Urinary bladder (tissue), 4 donors: ENCODE measurements around the gene HHIPL1. TPM values are rescaled to one million over a fixed set of nuclear protein-coding genes. Genes with fewer than 3 reads are reported as not detected.
"Not testable (repeated sequence)": the region's sequence is repeated elsewhere in the genome, so short reads cannot be mapped to it uniquely, and the experiment has no call there.

Source experiments
- DNase-seq: peaks from one replicate; pipeline ENCODE4 v3.0.0-alpha.2; 2015; ENCODE audit errors: extremely low spot score
- H3K27ac ChIP-seq: one replicate; pipeline ENCODE4 v1.5.1; 2013; ENCODE audit warnings: low read depth, mild to moderate bottlenecking, moderate library complexity
- H3K36me3 ChIP-seq: one replicate; pipeline ENCODE4 v1.6.1; 2013; ENCODE audit warnings: mild to moderate bottlenecking, moderate library complexity; ENCODE audit not compliant: insufficient read depth
- H3K4me1 ChIP-seq: one replicate; pipeline ENCODE4 v1.6.1; 2013; ENCODE audit warnings: mild to moderate bottlenecking, moderate library complexity; ENCODE audit not compliant: insufficient read depth
- H3K4me3 ChIP-seq: one replicate; pipeline ENCODE4 v1.5.1; 2013; ENCODE audit warnings: low read depth, low read length
- WGBS: extraction: QIAGEN DNeasy Blood & Tissue Kit; methylation state at CpG from one replicate; pipeline ENCODE4 v1.1.7; 2013; 5-methylcytosine and 5-hydroxymethylcytosine counted together
- polyA plus RNA-seq: library from polyadenylated mRNA; stranded (reverse); fragments of 200-250 nt; gene quantifications from one replicate; pipeline ENCODE4 v1.2.3, GENCODE V29; 2013
- total RNA-seq: library from RNA; depleted of rRNA; stranded (reverse); fragments of >200 nt; gene quantifications from one replicate; pipeline ENCODE4 v1.2.3, GENCODE V29; 2014
- donor health status: healthy with polysubstance abuse.
- donor health status: healthy.

HHIPL1 gene
- total and polyA plus RNA-seq, 2 donors, result 2.1 to 3.8 TPM

DNA sequence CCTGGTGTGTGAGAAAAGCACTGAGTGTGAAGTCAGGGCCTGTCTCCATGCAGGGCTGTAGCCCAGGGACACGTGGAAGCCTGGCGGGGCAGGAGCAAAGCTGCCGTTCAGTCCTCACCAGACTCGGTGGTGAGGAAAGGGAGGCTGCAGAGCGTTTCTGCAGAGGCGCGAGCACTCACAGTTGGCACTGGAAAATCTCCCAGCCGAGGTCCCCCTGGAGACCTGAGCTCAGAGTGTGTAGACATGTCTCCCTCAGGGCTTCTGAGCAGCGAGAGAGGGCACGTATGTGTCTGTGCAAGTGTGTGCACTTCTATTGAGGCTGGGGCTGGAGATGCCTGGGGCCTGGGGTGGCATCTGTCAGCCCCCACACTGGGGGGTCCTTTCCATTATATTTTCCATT, 11.0 kb upstream of the HHIPL1 start:
- Histone ChIP-seq H3K4me3 (no peak overlapping the region), H3K4me1 (no peaks in the 10 kb centered on the region), H3K27ac (no peak overlapping the region), H3K36me3 (no peaks in the 10 kb centered on the region)
- WGBS, result 83% methylated on average over 10 of the region's 10 CpGs
- DNase-seq, result no peak

DNA sequence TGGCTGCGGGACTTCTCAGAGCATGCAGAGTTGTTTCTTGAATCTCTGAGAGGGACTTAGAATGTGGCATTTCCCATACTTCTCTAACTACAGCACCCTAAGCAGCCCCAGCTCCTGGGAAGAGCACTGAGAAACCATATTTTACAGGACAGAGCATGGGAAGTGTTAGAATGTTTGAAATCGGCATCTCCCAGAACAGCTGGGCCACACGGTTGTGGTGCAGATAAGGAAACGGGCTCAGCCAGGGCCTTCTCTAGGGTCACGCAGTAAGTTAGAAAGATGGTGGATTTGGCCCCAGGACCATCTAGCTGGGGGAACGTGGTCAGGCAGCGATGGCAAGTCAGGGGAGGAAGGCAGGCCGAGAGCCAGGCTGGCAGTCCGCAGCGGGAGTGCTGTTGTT, 10.5 kb upstream of the HHIPL1 start:
- H3K36me3 ChIP-seq, result no peaks in the 10 kb centered on the region
- WGBS, result 78% methylated on average over 10 of the region's 10 CpGs
- H3K4me3 ChIP-seq, result no peak overlapping the region
- H3K4me1 ChIP-seq, result no peaks in the 10 kb centered on the region
- DNase-seq, result no peak
- H3K27ac ChIP-seq, result no peak overlapping the region

DNA sequence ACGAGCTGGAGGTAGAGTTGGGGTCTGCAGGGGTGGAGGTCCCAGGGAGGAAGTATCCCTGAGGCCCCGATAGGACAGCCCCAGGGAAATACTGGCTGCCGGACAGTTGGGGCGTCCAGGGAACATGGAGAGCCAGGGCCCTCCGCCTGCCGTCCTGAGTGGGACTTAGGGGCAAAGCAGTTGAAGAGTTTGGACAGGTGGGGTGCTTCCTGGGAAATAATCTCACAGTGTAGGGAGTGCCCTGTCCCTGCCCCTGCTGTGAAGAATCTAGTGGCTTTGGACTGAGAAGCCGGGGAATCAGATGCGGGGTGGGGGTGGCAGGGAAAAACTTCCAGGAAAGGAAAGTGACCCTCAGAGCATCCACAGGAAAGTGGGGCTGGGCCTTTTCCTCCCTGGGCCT, 9.8 kb upstream of the HHIPL1 start:
- H3K27ac ChIP-seq, result no peak overlapping the region
- no peak overlapping the region for H3K4me3 ChIP-seq
- no peak for DNase-seq
- WGBS, result 78% methylated on average over 8 of the region's 8 CpGs
- no peaks in the 10 kb centered on the region for H3K36me3 ChIP-seq
- H3K4me1 ChIP-seq, result no peaks in the 10 kb centered on the region

DNA sequence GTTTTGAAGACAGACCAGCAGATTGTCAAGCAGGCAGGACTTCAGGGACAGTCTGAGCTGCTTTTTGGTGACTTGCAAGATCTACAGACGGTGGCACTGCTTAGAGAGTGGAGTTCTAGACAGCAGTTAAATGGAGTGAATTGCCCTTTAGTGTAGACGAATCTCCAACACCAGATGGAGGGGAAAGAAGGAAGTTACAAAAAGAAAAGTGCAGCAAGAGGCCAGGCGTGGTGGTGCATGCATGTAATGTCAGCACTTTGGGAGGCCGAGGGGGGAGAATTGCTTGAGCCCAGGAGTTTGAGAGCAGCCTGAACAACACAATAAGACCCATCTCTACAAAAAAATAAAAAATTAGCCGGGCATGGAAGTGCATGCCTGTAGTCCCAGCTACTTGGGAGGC, 8.4 kb upstream of the HHIPL1 start:
- H3K4me3 ChIP-seq, result no peak overlapping the region
- DNase-seq, result no peak
- no peaks in the 10 kb centered on the region for H3K4me1 ChIP-seq
- 81% methylated on average over 5 of the region's 5 CpGs for WGBS
- H3K27ac ChIP-seq, result no peak overlapping the region
- no peaks in the 10 kb centered on the region for H3K36me3 ChIP-seq

DNA sequence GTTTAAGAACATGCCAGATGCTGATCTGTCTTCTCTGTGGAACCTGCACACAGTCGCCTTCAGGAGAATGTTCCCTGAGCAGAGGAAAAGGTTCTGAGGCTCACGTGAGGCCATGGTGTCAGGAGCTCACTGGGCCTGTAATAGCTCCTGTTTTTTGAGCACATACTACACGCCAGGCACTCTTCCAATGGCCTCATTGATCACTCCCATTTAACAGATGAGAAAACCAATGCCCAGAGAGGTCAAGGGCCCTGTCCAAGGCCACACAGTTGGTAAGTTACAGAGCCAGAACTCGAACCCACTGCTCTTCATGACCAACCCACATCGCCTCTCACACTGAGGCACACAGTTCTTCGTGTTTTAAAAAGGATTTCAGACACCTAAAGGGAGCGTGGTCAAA, 7.3 kb upstream of the HHIPL1 start:
- no peaks in the 10 kb centered on the region for H3K36me3 ChIP-seq
- H3K27ac ChIP-seq, result no peak overlapping the region
- no peak overlapping the region for H3K4me3 ChIP-seq
- DNase-seq, result no peak
- H3K4me1 ChIP-seq, result no peaks in the 10 kb centered on the region
- 91% methylated on average over 7 of the region's 7 CpGs for WGBS

DNA sequence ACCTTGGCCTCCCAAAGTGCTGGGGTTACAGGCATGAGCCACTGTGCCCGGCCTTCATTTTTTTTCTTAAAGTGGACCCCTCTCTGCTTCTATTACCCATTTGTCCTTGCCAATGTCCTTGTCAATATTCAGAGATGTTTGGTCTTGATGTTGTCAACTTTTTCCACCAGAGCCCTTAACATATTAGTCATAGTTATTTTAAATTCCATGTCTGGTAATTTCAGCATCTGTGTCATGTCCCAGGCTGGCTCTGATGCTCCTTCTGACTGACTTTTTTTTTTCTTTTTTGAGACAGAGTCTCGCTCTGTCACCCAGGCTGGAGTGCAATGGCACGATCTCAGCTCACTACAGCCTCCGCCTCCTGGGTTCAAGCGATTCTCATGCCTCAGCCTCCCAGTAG, 2.2 kb upstream of the HHIPL1 start:
- not testable (repeated sequence) for H3K36me3 ChIP-seq, H3K27ac ChIP-seq, H3K4me3 ChIP-seq, DNase-seq, H3K4me1 ChIP-seq
- WGBS, result 94% methylated on average over 5 of the region's 5 CpGs

DNA sequence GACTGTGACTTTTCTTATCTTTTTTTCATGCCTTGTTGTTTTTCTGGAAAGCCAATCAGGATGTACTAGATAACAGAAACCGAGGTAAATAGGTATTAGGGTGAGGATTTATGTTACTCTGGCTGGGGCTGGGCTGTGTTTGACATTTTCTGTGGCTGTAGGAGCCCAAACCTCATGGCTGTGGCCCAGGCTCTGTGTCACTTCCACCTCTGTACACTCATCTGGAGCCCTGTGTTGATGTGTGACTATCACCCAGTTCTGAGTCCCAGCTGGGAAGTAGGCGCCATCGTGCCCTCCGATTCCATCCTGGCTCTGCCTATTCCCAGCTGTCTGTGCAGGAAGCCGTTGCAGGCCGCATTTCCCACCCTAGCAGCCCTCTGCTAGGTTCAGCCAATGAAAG, 1.6 kb upstream of the HHIPL1 start:
- H3K4me3 ChIP-seq, result no peak overlapping the region
- 68% methylated on average over 6 of the region's 6 CpGs for whole genome bisulfite sequencing
- H3K36me3 ChIP-seq, result no peaks in the 10 kb centered on the region
- no peaks in the 10 kb centered on the region for H3K4me1 ChIP-seq
- DNase-seq, result no peak
- H3K27ac ChIP-seq, result no peak overlapping the region

DNA sequence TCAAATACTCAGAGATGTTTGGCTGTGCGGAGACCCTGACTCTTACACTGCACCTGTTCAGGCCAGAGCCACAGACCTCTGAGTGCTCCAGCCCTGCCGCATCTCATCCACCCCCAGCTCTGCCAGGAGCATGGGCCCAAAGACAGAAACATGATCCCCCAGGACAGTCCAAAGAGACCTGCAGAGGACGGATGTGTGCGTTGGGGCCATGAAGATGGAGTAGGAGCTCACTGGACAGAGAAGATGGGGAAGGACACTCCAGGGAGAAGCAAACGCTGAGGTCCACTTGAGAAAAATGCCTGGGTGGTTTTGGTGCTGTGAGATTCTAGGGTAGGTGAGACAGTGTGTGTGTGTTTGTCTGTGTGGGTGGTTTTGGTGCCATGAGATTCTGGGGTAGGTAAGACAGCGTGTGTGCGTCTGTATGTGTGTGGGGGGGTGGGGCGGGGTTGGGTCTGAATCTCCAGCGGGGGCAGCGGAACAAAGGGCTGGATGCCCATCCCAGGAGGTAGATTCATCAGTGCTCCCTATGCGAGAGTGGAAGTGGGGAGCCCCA, 818 bp upstream of the HHIPL1 start:
- no peaks in the 10 kb centered on the region for H3K4me1 ChIP-seq
- 96% methylated on average over 11 of the region's 11 CpGs for WGBS
- no peak for DNase-seq
- H3K36me3 ChIP-seq, result no peaks in the 10 kb centered on the region
- no peak overlapping the region for H3K4me3 ChIP-seq
- no peak overlapping the region for H3K27ac ChIP-seq

DNA sequence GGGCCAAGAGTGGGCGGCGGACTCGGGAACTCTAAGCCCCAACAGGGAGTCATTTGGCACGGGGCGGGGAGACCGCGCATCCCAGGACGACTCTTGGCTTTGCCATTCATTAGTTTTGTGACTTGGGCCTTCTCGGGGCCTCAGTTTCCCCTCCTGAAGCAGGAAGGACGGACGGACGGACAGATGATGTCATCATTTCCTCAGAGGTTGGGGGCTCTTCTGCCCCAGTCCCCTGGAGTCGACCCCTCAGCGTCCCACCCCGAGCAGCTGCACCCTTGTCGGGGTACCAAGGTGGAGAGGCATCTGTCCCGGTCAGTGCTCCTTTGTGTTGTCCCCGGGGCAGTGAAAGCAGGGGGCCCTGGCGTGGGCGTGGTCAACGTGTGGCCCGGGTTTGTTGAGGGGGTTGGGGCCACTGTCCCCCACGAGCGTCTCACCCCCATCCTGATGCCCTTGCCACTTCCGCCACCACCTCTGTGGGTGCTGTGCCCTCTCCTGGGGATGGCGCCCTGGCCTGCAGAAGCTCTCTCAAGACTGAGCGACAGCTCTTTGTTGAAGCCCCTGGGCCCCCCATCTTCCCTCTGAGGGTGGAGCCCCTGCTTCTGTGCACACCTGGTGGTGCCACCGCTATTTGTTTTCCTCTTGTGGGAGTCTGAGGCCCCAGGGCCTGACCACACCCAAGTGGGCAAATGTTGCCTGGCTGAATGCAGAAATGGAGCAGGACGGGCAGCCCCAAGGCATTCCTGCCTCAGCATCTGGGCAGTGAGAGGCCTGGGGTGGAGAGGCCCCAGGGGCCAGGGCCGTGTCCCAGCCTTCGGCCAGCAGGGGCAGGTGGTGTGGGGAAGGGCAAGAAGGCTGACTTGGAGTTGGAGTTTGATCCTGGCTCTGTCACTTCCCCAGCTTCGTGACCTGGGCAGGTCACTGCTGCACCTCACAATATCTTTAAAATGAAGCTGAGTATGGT, 896 bp downstream of the HHIPL1 start:
- no peaks in the 10 kb centered on the region for H3K4me1 ChIP-seq
- no peak overlapping the region for H3K27ac ChIP-seq
- no peaks in the 10 kb centered on the region for H3K36me3 ChIP-seq
- DNase-seq, result no peak
- 56% methylated on average over 32 of the region's 32 CpGs for WGBS
- H3K4me3 ChIP-seq, result peak overlapping the region; percentile 54

DNA sequence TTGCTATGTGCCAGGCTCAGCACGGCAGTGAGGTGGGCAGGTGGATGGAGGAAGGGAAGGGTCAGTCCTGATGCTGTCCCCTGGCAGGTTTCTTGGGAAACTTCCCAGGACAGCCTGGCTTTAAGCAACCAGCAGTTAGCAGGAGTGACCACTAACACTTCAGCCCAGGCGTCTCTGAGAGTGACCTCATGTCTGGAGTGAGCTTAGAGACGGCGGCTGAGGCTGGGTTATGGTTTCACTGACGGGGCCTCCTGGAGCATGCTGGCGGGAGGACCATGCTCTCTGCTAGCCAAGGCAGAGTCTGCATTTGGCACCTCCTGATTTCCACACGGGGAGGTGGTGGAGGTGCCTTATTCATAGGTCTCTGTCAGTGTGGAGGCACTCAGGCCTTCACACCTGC, 2.5 kb downstream of the HHIPL1 start:
- Histone ChIP-seq H3K36me3 (no peaks in the 10 kb centered on the region), H3K27ac (no peak overlapping the region), H3K4me3 (no peak overlapping the region), H3K4me1 (no peaks in the 10 kb centered on the region)
- 76% methylated on average over 7 of the region's 7 CpGs for WGBS
- no peak for DNase-seq

DNA sequence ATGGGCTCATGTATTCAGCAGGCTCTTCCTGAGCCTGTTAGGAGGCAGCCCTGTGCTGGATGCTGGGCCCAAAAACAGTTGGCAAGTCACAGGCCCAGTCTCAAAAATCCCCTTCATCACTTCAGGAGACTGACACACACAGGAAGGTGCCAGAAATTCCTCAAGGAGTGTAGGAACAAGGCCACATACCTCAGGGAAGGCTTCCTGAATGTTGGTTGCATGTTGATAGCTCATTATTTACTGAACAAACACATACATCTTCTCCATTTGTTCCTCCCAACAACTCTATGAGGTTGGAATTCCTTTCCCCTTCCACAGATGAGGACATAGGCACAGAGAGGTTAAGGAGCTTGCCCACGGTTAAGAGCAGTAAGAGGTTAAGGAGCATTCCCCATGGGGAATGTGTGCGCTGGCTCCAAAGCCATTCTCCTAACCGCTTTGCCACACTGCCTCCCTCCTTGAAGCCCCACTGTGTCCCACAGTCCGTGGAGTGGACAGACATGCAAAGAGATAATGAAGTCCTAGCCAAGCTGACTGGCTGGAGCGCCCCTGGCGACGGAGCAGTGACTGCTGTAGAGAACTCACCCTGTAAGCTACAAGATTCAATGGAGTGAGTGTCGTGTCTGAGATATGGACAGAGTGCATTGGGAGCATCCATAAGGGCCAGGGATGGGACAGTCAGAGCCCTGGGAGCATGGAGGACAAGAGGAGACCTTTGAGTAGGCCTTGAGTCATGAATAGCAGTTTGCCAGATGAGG, 3.3 kb downstream of the HHIPL1 start:
- Histone ChIP-seq H3K27ac (no peak overlapping the region), H3K4me1 (no peaks in the 10 kb centered on the region), H3K4me3 (no peak overlapping the region), H3K36me3 (no peaks in the 10 kb centered on the region)
- no peak for DNase-seq
- 89% methylated on average over 8 of the region's 8 CpGs for WGBS

DNA sequence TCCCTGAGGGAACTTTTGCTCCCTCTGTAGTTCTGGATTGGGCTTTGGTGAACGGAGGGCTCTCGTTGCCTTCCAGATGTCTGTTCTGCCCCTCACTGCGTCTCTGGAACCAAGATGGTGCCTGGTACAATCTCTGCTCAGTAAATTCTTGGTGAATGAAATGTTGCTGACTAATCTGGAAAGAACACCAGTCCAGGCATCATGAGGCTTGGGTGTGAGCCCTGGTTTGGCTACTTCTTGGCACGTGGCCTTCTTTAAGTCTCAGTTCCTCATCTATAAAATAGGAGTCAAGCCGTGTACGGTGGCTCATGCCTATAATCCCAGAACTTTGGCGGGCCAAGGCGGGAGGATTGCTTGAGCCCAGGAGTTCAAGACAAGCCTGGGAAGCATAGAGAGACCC, 4.3 kb downstream of the HHIPL1 start:
- 89% methylated on average over 8 of the region's 8 CpGs for WGBS
- DNase-seq, result no peak
- Histone ChIP-seq H3K4me3 (no peak overlapping the region), H3K4me1 (no peaks in the 10 kb centered on the region), H3K36me3 (no peaks in the 10 kb centered on the region), H3K27ac (no peak overlapping the region)

DNA sequence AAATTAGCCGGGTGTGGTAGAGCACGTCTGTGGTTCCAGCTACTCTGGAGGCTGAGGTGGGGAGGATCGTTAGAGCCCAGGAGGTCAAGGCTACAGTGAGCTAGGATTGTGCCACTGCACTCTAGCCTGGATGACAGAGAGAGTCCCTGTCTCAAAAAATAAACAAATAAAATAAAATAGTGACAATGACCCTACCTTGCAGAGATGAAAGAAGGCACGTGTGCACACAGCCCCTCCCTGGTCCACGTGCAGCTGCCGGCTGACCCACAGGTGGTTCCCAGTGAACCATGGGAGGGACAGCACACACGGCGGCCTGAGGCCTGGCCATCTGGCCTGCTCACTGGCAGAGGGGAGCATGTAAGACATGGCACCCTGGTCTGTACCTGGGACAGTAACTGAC, 4.7 kb downstream of the HHIPL1 start:
- WGBS, result 78% methylated on average over 8 of the region's 8 CpGs
- Histone ChIP-seq H3K36me3 (no peaks in the 10 kb centered on the region), H3K4me1 (no peaks in the 10 kb centered on the region), H3K27ac (no peak overlapping the region), H3K4me3 (no peak overlapping the region)
- no peak for DNase-seq

DNA sequence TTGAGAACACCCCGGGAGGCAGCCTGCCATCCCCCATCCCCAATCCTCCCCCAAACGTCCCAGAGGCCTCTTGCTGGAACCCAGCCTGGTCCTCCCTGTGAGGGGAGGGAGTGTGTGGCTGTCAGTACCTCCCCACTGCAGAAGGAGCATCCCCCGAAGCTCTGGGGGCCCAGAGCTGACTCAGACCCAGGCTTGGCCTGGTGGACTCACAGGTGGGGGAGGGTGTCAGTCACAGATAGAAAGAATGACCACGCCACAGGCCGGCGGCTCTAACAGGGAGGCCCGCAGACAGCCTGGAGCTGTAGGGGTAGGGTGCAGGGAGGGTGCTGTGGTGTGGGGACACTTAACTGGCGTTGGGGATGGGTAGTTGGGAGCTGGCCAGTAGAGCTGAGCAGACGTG, 5.3 kb downstream of the HHIPL1 start:
- WGBS, result 78% methylated on average over 9 of the region's 9 CpGs
- Histone ChIP-seq H3K27ac (no peak overlapping the region), H3K36me3 (no peaks in the 10 kb centered on the region), H3K4me1 (no peaks in the 10 kb centered on the region), H3K4me3 (no peak overlapping the region)
- DNase-seq, result no peak
